ENCODE measurements around the gene PLXDC2.
"Not testable (repeated sequence)": the region's sequence is repeated elsewhere in the genome, so short reads cannot be mapped to it uniquely, and the experiment has no call there.

PLXDC2 gene

GRCh38 chr10:20133669-20134189 is 317.5 kb downstream of the PLXDC2 start:
- FAIRE-seq, result no peak

DNA sequence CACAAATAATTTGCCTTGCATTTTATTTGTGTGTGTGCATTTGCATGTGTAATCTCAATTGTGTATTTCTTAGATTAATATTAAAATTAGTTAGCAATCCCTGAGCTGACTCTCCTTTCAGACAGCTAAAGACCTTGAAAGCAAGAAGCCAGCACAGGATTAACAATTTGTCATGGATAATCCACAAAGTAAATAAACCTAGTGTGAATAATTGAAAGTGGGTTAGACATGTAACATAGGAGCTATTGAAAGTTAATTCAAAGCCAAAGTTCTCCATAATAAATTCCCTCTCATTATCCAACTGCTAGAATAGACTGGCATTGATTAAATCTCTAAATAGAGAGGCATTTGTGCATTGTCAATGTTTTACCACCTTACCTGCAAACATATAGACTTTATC is 326.1 kb downstream of the PLXDC2 start:
- FAIRE-seq, result no peak

- FAIRE-seq, result no peak
Observed at GRCh38 chr10:20144268-20144667, 328.0 kb downstream of the PLXDC2 start.

DNA sequence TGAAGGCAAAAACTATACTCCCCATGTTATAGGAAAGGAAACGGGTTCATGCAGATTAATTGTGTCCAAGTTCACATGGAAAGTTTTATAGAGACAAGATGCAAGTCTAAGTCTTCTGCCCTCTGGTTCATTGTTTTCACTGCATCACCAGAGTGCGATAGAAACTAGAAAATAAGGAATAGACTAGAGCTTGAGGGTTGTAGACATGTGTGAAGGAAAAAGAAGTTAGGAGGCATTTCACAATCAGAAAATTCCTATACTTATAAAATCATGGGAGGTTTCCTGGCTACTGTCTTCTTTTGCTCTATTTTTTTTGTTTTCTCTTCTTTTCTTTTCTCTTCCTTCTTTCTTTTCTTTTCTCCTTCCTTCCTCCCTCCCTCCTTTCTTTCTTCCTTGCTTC is 329.8 kb downstream of the PLXDC2 start:
- no peak for FAIRE-seq

- no peak for FAIRE-seq
Observed at GRCh38 chr10:20147684-20148083, 331.5 kb downstream of the PLXDC2 start.

- no peak for FAIRE-seq
Observed at GRCh38 chr10:20156511-20156910, 340.3 kb downstream of the PLXDC2 start.

- no peak for FAIRE-seq
Observed at GRCh38 chr10:20157314-20157713, 341.1 kb downstream of the PLXDC2 start.

GRCh38 chr10:20158086-20158485 is 341.9 kb downstream of the PLXDC2 start:
- FAIRE-seq, result no peak

DNA sequence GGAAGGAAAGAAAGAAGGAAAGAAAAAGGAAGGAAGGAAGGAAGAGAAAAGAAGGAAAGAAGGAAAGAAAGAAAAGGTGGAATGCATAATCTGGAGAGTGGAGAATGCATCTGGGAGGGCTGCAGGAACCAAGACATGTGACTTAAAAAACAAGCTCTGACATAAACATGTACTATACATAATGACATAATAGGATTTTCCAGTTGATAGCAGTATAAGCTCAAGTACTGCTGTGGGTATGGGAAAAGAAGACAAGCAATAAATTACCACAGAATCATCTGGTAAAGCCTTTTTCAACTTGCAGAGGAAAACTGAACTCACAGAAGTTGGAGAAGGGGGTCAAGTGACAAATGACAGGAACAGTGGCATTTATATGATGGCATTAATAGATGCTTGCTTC is 345.9 kb downstream of the PLXDC2 start:
- no peak for FAIRE-seq

DNA sequence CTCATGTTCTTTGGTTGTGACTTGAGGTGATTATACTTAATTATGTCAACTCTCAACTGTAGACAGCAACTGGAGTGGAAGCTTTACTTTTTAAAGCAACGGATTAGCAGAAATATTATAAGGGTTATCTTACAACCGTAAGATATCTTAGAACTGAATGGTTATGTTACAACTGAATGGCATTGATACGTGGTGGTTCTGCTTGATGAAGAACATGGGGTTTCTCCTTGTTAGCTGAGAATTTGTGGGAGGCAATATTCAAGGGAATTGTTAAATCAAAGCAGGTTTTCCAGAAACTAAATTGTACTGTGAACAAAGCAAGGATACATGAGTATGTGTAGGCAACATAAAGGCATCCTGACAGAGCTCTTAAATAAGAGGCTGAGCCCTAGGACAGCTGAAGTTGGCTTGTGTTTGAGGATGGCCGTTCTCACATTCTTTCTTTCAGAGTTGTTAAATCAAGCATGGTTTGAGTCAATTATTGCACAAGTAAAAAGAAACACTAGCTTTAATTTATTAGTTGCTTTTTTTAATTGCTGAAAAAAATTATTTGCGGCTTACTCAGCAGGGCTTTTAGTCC is 350.0 kb downstream of the PLXDC2 start:
- no peak for FAIRE-seq

- no peak for FAIRE-seq
Observed at GRCh38 chr10:20170661-20171060, 354.4 kb downstream of the PLXDC2 start.

DNA sequence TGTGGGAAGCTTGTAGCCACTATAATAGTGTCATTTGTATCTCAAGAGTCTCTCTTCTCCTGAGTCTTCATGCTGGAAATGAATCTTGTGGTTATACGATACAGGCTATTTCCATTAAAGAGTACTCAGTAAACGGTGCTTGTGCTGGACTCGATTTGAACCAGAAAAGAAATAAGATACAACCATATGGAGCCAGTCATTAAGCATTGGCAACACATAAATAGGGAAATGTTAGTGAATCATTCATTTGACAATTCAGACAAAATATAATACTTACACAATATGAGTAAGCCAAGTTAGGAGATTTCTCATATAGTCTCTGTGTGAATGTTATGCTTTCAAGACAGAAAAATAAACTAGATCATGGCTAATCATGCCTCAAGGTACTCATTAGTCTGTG is 356.8 kb downstream of the PLXDC2 start:
- no peak for FAIRE-seq

GRCh38 chr10:20175719-20176118 is 359.5 kb downstream of the PLXDC2 start:
- no peak for FAIRE-seq

DNA sequence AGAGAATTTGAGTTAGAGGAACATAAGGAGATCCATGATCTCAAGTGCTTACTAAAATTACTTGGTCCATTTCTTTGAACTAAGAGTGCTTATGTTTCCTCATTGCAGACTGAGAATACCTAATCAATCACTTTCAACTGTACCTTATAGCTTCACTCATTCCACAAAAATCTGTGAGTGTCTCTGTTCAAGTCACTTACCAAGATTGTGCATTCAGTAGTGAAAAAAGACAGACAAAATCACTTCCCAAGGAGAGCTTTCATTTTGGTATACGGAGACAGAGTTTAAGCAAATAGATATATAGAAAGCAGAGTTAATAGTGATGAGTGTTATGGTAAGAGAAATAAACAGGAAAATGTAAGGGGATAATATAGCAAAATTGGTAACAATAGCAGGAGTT is 364.5 kb downstream of the PLXDC2 start:
- no peak for FAIRE-seq

DNA sequence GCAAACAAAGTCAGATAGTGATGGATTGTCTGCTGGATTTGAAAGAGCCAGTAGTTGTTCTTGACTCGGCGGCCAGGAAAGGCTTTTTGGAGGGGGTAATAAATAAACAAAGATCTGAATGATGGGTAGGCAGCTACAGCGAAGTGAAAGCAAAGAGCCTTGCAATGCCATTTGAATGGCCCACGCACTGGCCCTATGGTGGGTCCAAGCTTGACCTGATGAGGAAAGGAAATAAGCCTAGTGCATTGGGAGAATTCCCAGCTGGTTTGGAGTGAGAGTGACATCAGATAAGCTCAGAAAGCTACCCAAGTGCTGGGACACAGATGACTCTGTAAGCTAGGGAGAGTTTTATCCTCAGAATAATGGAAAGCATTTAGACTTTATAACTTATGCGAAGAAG is 365.2 kb downstream of the PLXDC2 start:
- no peak for FAIRE-seq

DNA sequence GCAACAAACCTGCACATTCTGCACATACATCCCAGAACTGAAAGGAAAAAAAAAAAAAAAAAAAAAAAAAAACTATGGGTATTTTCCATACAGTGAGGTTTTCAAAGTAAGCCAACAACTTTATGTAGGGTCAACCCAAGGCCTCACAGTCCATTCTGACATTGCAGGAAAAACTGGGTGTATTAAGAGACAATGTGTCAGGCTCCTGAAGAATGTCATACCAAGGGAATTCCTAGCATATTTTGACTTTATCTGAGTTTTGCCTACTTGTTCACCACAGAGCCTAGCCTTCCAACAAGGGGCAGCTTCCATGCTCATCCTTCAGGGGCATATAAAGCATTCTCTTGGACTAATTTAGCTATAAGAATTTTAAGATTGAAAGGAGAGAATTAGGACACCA is 368.9 kb downstream of the PLXDC2 start:
- no peak for FAIRE-seq

- FAIRE-seq, result not testable (repeated sequence)
Observed at GRCh38 chr10:20191392-20191791, 375.2 kb downstream of the PLXDC2 start.

DNA sequence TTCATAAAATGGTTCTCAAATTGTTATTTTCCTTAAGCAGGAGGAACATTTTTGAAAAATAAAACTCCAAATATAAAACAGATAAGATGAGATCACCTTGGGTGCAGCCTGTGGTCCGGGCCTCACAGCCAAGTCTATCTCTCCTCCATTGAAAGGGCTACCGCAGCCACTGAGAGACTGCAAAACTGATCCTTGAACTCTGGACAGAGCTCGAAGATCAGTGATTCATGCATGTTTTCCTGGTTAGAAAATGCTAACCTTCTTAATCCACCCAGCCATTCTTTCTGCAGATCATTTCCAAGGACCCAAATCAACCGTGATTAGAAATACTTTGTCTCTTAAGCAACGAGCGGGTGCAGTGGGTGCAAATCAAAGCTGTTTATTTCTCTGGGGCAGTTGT is 378.8 kb downstream of the PLXDC2 start:
- no peak for FAIRE-seq

GRCh38 chr10:20200758-20201157 is 384.5 kb downstream of the PLXDC2 start:
- FAIRE-seq, result no peak

DNA sequence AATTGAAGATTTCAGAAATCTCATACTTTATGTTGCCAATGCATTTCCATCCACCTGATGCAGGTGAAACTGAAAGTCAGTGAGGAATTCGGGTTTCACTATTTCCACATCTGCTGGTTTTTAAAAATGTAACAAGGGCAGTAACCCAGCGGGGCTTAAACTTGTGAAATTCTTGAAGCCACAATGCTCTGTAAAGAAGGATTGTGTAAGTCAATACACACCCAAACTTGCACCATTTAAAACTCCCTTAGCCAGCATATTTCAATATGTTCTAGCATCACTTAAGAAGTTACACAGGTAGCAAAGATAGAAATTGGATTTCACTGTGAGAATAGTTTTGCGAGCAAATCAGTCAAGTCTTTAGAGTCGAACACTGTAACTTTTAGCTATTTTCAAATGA is 386.1 kb downstream of the PLXDC2 start:
- no peak for FAIRE-seq

DNA sequence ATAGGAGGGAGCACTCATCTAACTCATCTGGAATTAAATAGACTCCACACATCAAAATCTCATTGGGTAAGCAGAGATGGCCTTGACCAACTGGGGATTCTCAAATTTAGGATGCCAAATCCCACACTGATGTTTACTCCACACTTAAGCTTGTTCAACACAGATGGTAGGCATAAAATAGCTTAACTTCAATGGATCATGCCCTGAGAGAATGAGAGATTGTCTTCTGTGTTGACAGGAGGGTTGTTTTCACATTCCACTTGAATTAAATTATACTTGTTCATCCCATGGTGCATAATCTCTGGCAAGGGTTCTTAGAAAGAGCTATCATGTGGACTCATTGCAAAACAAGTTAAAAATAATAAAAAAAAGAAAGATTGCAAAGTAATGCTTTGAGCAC is 391.4 kb downstream of the PLXDC2 start:
- FAIRE-seq, result no peak

DNA sequence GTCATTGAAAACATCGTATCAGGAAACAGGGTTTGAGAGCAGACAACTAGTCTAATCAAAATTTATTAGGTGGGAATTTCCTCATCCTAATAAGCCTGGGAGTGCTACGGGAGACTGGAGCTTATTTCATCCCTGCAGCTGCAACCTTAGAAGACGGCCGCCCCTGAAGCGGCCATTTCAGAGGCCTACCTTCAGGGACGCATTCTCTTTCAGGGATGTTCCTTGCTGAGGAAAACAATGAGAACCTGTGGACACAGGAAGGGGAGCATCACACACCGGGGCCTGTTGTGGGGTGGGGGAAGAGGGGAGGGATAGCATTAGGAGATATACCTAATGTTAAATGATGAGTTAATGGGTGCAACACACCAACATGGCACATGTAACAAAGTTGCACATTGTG is 392.9 kb downstream of the PLXDC2 start:
- not testable (repeated sequence) for FAIRE-seq

DNA sequence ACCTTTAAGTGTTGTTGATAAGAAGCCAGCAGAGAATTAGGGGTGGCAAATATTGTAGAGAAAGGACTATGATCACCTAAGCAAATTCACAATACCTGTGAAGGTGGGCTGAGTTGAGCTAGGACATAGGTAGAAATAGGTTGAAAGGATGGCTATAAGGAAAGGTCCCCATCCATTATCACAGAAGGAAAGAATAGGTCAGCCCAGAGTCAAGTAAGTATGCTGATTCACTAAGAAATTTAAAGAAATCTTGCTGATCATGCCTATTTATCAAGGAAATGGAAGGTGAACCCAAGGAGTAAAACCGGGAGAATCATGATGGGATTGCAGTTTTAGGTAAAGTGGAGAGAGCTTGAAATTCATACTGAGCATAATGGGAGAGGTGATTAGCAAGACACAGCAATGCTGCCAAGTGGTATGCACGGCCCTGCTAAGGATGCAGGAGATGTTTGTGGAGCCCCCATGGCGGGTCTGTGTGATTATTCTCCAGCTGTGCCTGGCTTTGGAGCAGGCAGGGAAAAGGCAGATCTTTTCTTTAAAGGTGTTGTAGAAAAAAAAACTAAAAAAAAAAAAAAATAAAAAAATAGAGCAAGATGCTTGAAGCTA is 399.4 kb downstream of the PLXDC2 start:
- no peak for FAIRE-seq

- no peak for FAIRE-seq
Observed at GRCh38 chr10:20221356-20221755, 405.1 kb downstream of the PLXDC2 start.

- no peak for FAIRE-seq
Observed at GRCh38 chr10:20228729-20229128, 412.5 kb downstream of the PLXDC2 start.

Data from A204.1 (cell line).